HEK293T (cell line): ENCODE results near the gene PCDHGC4.

ENCODE experiments used
- SP1 ChIP-seq: fragments of 450-650 bp; IDR thresholded peaks from 2 replicates; pipeline ENCODE4 v1.6.1; 2017
- SUZ12 ChIP-seq: fragments of 450-650 bp; IDR thresholded peaks from 2 replicates; pipeline ENCODE4 v1.6.1; 2016; ENCODE audit warnings: mild to moderate bottlenecking

DNA sequence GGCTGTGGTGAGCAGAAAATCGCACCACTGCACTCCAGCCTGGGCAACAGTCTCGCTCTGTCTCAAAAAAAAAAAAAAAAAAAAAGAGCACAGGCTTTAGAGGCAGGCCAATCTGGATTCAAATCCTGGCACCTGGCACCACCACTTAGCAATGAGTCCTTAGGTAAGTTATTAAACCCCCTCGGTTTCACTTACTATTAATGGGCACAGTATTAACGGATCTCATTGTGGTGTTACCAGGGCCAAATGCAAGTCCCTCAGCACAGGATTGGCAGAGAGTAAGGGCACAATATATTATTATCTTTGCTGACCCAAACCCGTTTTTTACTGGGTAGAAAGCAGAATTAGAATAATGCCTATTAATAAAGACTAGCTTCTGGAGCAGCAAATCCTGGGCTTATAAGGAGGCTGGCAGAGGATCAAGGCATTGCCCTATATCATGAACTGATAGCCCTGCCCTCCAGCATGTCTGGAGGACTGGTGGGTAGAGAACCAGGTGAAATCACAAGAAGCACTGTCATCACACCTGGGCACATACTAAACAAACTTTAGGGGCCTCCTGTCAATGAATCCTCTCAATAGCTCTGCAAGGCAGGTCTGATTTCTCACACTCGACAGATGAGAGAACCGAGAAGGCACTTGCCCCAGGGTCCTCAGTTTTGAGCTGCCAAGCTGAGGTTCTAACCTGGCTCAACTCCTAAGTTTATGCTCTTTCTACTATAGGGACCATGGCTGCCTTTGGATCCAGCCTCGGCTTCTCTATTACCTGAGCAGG is 21.7 kb downstream of the PCDHGC4 start:
- TF ChIP-seq SUZ12, result no peak
- no peak for TF ChIP-seq SP1
